HepG2 (cell line): Measurements from ENCODE around the gene C14orf93. TPM values are rescaled to one million over a fixed set of nuclear protein-coding genes. Genes with fewer than 3 reads are reported as not detected.
A peak's percentile ranks its signal among the peaks of the same experiment; 100 is the strongest.

Experiments
- ARID4A ChIP-seq: sonication (generic); formaldehyde crosslinking; IDR thresholded peaks from 2 replicates; pipeline ENCODE4 v1.5.0; 2020; ENCODE audit warnings: mild to moderate bottlenecking, missing genetic modification reagents, borderline replicate concordance
- ERF ChIP-seq: IDR thresholded peaks from 2 replicates; pipeline ENCODE4 v1.6.1; 2018; ENCODE audit warnings: missing biosample characterization, missing genetic modification reagents
- EZH2 ChIP-seq: conservative IDR thresholded peaks from 2 replicates; pipeline ENCODE4 v1.6.1; 2012; ENCODE audit warnings: mild to moderate bottlenecking, low read depth, low read length, moderate library complexity
- FOXJ3 ChIP-seq: sonication (generic); formaldehyde crosslinking; IDR thresholded peaks from 2 replicates; pipeline ENCODE4 v1.4.0; 2020; ENCODE audit warnings: missing genetic modification reagents, mild to moderate bottlenecking, borderline replicate concordance
- POLR2A ChIP-seq, 2 experiments: IDR thresholded peaks; 2 replicates each; pipeline ENCODE4 v1.6.1; 2011; ENCODE audit warnings: low read depth in 2 of 2, low read length in 2 of 2, mild to moderate bottlenecking in 1 of 2, moderate library complexity in 1 of 2; ENCODE audit not compliant: insufficient read depth in 1 of 2
- RERE ChIP-seq: IDR thresholded peaks from 2 replicates; pipeline ENCODE4 v1.6.1; 2016; ENCODE audit warnings: low read depth, missing genetic modification reagents, missing compliant biosample characterization
- SMARCE1 ChIP-seq: fragments of 450-650 bp; IDR thresholded peaks from 2 replicates; pipeline ENCODE4 v1.6.1; 2017; ENCODE audit warnings: borderline replicate concordance
- ZMYM3 ChIP-seq: sonication (generic); formaldehyde crosslinking; IDR thresholded peaks from 2 replicates; pipeline ENCODE4 v1.5.1; 2020; ENCODE audit warnings: mild to moderate bottlenecking, missing genetic modification reagents
- ZNF10 ChIP-seq: sonication (generic); formaldehyde crosslinking; IDR thresholded peaks from 2 replicates; pipeline ENCODE4 v1.4.0; 2020; ENCODE audit warnings: mild to moderate bottlenecking, low read depth, missing genetic modification reagents, borderline replicate concordance
- ZNF235 ChIP-seq: sonication (generic); formaldehyde crosslinking; IDR thresholded peaks from 2 replicates; pipeline ENCODE4 v1.8.1; 2023; ENCODE audit warnings: mild to moderate bottlenecking, missing genetic modification reagents, borderline replicate concordance
- ZNF256 ChIP-seq: sonication (generic); formaldehyde crosslinking; conservative IDR thresholded peaks from 2 replicates; pipeline ENCODE4 v1.4.0; 2020; ENCODE audit warnings: missing genetic modification reagents
- ZNF275 ChIP-seq: sonication (generic); formaldehyde crosslinking; IDR thresholded peaks from 2 replicates; pipeline ENCODE4 v1.8.0; 2022; ENCODE audit warnings: missing genetic modification reagents, mild to moderate bottlenecking, inconsistent platforms, borderline replicate concordance
- ZNF788 ChIP-seq: sonication (generic); formaldehyde crosslinking; IDR thresholded peaks from 2 replicates; pipeline ENCODE4 v1.5.0; 2020; ENCODE audit warnings: mild to moderate bottlenecking, missing genetic modification reagents, borderline replicate concordance
- ZNF800 ChIP-seq: sonication (generic); formaldehyde crosslinking; IDR thresholded peaks from 2 replicates; pipeline ENCODE4 v1.4.0; 2020; ENCODE audit warnings: missing genetic modification reagents
- ZSCAN30 ChIP-seq: sonication (generic); formaldehyde crosslinking; IDR thresholded peaks from 2 replicates; pipeline ENCODE4 v1.5.0; 2020; ENCODE audit warnings: mild to moderate bottlenecking, missing genetic modification reagents
- polyA plus RNA-seq, 8 experiments: library from polyadenylated mRNA; depleted of rRNA in 3 of 8; stranded (reverse) in 7 of 8; unstranded in 1 of 8; fragments of >200 nt; fragmentation: Illumina TruSeq in 4 of 8; extraction: Trizol in 4 of 8; gene quantifications; 2 replicates each; pipeline versions ENCODE4 v1.2.1 to v1.2.3, GENCODE V29; 2011 to 2016; ENCODE audit warnings: low read depth in 4 of 8, missing spikeins in 1 of 8, mixed read lengths in 1 of 8; ENCODE audit not compliant: insufficient read depth in 1 of 8
- total RNA-seq, 5 experiments: library from RNA; depleted of rRNA; stranded (reverse); fragments of >200 nt; fragmentation: Illumina TruSeq; extraction: Trizol; gene quantifications; 2 replicates each; pipeline ENCODE4 v1.2.3, GENCODE V29; 2016; ENCODE audit warnings: low read depth in 1 of 5

C14orf93 gene
- total and polyA plus RNA-seq, 2 of the 13 experiments (the other 11 are each of a cell fraction or from before 2014, with no cell fraction given), result 11.4 to 22.5 TPM

- peak; percentile 99 for TF ChIP-seq ARID4A
- TF ChIP-seq ERF (CRISPR knock-in tag), result peak; percentile 99
- peak; percentile 89 for TF ChIP-seq RERE
- peak; percentile 88; the same call in 1 of the 2 replicates for TF ChIP-seq FOXJ3 (CRISPR knock-in tag)
- TF ChIP-seq ZNF256 (CRISPR knock-in tag), result peak; percentile 98
- TF ChIP-seq EZH2, result no peak
- TF ChIP-seq ZNF788 (CRISPR knock-in tag), result peak; percentile 100
- TF ChIP-seq SMARCE1, result no peak
- TF ChIP-seq ZNF800, result peak; percentile 95
- TF ChIP-seq POLR2A (IDR thresholded peaks at IDR 0.05; ENCODE audit: insufficient read depth in 1 of 2, low read depth in 2 of 2, low read length in 2 of 2), result peak; percentile 96 to 98
- 0 out of 2 replicates have a peak, but pooled peaks have one; percentile 36 for TF ChIP-seq ZMYM3 (CRISPR knock-in tag)
- TF ChIP-seq ZSCAN30 (CRISPR knock-in tag), result peak; percentile 84; the same call in 1 of the 2 replicates
- TF ChIP-seq ZNF275, result peak; percentile 99
- TF ChIP-seq ZNF235, result peak; percentile 97; the same call in 1 of the 2 replicates
- TF ChIP-seq ZNF10 (CRISPR knock-in tag), result no peak
Observed at GRCh38 chr14:23006544-23007419, 3.2 kb downstream of the C14orf93 start (continued).
